MM.1S (cell line): Measurements from ENCODE around the gene LYZL1.

Source experiments
- EZH2 ChIP-seq: fragments of 300-600 bp; sonication (generic); optimal IDR thresholded peaks from 2 replicates; pipeline ENCODE3; 2017; ENCODE audit warnings: low read depth, mild to moderate bottlenecking, antibody characterized with exemption, low read length, mixed read lengths
- EZH2phosphoT487 ChIP-seq: fragments of 300-600 bp; sonication (generic); IDR thresholded peaks from 2 replicates; pipeline ENCODE4 v1.6.1; 2018; ENCODE audit warnings: antibody characterized with exemption, low read length
- TF ChIP-seq, protein P1 (sequence below): fragments of 300-600 bp; sonication (generic); IDR thresholded peaks from 2 replicates; pipeline ENCODE4 v1.5.1; 2016; ENCODE audit warnings: antibody characterized with exemption, low read length, mixed read lengths

DNA sequence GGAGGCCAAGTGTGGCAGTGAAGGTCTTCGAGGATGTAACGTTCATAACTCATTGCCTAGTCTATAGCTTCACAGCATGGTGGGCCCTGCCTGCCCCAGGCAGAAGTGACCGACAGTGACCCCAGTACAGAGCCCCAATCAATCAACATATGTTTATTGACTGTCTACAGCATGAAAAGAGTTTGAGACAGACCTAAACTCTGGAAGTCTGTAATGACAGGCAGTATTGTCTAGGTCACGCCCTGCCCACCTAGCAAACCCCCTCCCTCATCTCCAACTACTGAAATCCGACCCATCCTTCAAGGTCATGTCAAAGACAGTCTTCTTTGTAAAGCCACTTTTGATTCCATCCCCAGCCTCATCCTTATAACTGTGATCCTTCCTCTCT is 43.9 kb downstream of the LYZL1 start:
- TF ChIP-seq, protein P1, sequence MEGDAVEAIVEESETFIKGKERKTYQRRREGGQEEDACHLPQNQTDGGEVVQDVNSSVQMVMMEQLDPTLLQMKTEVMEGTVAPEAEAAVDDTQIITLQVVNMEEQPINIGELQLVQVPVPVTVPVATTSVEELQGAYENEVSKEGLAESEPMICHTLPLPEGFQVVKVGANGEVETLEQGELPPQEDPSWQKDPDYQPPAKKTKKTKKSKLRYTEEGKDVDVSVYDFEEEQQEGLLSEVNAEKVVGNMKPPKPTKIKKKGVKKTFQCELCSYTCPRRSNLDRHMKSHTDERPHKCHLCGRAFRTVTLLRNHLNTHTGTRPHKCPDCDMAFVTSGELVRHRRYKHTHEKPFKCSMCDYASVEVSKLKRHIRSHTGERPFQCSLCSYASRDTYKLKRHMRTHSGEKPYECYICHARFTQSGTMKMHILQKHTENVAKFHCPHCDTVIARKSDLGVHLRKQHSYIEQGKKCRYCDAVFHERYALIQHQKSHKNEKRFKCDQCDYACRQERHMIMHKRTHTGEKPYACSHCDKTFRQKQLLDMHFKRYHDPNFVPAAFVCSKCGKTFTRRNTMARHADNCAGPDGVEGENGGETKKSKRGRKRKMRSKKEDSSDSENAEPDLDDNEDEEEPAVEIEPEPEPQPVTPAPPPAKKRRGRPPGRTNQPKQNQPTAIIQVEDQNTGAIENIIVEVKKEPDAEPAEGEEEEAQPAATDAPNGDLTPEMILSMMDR: no peak
- no peak for TF ChIP-seq EZH2
- TF ChIP-seq EZH2phosphoT487: no peak
